ENCODE data around the gene JARID2.
"Not testable (repeated sequence)": the region's sequence is repeated elsewhere in the genome, so short reads cannot be mapped to it uniquely, and the experiment has no call there.

Gene JARID2

DNA sequence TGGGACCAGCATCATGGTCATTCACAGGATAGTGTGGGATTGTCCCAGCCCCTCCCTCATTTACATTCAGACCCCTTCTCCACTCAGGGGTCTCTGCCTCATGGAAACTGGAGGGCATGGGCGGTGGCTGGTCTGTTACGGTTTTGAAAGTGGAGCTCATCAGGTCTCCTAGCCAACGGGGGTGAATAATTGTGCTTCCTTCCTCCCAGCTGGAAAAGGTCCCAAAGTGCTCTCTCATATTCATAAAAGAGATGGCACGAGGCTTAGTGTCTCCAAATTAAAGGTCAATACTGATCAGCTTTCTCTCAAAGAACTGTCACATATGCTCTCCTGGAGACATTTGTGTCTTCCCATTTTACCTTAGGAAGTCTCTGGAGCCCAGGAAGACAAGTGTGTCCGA is 19.9 kb downstream of the JARID2 start:
- DNase-seq: no peak

DNA sequence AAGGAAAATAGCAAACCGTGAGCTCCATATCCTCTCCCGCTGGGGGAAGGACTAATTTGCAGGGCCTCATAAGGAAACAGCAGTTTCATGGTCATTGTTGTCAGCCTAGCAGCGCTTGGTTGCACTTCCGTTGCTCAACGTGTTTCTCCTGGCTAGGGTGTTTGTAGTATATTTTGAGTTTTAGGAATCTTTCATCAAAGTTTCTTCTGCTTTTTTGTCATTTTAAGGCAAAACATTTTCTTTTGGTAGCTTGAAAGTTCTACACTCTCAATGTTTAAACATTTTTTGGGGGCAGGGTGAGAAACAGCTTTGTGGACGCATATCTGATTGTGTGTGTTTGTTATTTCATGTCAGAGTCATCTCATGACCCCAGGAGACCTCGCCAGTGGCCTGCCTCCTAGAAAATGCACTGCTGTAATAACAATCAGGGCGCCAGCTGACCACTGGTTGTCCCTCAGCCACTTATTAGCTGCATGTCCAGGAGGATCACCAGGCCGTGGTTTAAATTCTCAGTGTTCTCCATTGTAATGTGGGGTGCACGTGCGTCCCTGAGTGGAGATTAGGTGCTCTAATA is 20.6 kb downstream of the JARID2 start:
- no peak for DNase-seq

DNA sequence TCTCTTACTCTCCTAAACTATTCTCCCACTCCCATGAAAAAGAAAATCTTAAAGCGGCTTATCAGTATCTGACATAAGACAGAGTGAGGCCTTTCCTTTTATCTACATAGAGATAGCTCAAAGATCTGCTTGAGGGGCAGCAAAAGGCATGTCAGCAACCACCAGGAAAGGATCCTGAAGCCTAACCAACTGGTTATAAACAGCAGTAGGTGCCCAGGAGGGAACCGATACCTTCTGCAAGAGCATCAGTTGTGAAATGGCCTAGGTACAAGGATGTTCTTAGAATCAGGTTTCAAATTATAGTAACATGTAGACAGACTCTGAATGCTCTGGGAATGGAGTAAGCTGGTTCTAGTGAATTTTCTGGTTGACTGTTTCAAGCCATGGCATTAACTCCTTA is 21.4 kb downstream of the JARID2 start:
- DNase-seq: no peak

DNA sequence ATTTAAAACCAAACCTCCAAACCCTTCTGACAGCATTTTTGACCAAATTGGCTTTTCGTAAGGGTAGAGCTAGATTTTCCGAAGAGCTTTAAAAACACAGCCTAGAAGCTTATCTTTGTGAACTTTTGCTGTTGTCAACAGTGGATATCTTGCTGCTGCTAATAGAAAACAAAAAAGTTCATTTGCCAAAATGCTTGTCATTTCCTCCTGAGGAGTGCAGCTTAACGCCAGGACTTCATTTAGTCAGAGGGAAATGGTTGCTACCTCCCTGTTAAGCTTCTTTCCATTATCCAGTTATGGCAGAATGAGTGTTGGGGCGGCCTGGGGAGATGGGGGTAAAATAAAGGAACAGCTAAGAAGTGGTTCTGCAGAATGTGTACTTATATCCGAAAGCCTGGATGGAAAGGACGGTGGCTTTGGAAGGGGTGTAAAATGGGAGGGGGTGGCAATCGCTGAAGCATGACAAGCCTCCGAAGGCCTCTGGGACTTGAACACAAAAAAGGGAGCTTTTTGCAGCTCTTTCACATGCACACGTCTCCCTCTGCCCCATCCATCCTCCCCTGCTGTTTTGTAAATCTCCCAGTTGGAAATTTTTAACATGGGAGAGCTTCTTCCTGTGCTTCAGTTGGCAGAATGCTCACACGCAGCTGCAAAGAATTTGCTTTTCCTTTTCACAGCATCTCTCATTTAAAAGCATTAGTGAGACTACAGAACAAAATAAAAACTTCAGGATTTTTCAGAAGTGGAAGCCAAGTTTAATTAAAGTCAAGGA is 22.5 kb downstream of the JARID2 start:
- DNase-seq: no peak

DNA sequence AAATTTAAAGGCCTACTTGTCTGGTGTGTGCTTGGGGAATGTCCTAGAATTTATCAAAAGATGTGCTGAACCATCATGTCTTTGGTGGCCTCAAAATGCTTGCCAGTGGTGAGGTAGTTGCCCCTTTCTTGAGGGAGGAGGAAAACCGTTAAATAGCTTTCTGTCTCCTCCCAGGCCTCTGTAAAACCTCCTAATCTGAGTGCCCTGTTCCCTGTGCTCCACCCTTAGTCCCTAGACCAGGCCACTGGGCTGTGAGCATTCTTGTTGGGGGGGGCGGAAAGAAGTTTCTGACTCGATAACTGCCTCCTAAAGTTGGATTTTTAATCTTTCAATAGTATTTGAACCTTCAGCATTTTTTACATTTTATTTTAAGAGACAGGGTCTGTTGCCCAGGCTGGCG is 23.1 kb downstream of the JARID2 start:
- DNase-seq: no peak

DNA sequence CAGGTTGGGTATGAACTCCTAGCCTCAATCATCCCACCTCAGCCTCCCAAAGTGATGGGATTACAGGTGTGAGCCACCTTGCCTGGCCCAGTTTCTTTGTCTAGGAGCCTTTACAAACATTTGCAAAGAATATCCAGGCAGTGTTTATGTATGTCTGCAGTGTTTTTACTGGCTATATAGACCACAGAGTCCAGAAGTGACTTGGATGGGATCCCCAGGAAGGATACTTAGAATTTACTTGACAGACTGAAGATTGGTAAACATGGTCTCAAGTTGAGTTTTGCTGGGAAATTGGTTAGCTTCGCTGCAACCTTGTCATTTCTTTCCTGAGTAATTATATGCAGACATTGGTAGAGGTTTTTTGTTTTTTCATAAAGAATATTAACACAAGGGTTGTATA is 23.8 kb downstream of the JARID2 start:
- no peak for DNase-seq

DNA sequence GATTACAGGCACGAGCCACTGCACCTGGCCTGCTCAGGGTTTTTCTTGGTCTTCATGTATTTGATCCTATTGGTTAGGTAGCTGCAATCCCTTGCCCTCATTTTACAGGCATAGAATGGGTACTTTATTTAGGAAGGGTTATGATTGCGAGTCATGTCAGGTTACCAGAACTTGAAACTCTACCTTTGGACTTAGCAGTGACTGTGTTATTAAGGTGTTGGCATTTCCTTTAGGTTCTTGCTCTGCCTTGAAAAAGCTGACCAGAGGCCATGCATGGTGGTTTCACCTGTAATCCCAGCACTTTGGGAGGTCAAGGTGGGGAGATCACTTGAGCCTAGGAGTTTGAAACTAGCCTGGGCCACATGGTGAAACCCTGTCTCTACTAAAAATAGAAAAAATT is 24.5 kb downstream of the JARID2 start:
- DNase-seq: no peak

DNA sequence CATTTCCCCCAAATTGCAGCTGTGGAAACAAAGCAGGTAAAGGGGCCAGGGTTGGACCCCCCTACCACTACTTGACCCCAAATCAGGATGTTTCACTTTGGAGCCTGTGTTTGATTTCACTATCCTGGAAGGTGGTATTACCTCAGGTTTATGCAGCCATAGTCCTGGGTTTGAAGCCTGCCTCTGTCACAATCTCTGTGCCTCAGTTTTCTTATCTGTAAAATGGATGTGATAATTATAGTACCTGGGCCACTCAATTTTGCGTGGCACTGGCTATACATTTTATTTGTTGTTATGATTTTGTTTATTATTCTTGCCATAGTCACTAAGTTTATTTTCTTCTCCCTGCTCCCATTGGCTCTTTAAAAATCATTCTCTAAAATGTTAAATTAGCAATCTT is 26.7 kb downstream of the JARID2 start:
- no peak for DNase-seq

DNA sequence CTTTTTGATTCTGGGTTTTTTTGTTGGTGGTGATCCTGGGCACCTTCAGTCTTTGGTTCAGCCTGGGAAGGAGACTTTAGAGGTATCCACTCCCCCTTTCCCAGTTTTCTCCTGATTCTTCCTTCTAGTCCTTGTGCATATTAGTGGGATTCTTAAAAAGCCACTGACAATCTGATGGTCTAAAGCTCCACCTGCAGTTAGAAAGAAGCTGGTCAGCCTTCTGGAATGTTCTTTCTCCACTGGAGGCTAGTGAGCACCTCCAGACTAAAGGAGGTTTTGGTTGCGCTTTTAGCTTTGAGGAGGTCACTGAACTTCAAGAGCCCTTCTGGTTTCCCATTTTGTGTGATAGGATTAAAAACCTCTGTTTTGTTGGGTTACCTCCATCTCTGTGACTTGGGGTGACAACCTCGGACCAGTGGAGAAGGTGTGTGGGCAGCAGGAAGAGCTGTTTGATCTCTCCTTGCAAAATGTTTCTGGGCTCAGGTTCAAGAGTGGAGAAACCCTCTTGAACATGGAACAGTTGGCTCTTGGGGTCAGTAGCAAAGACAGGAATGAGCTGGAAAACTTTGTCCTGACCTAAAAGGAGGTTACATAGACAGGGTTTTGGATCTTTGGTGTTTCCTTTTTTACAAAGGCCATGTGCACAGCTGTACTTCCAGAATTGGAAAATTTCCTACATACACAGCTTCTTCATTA is 29.0 kb downstream of the JARID2 start:
- DNase-seq: no peak

DNA sequence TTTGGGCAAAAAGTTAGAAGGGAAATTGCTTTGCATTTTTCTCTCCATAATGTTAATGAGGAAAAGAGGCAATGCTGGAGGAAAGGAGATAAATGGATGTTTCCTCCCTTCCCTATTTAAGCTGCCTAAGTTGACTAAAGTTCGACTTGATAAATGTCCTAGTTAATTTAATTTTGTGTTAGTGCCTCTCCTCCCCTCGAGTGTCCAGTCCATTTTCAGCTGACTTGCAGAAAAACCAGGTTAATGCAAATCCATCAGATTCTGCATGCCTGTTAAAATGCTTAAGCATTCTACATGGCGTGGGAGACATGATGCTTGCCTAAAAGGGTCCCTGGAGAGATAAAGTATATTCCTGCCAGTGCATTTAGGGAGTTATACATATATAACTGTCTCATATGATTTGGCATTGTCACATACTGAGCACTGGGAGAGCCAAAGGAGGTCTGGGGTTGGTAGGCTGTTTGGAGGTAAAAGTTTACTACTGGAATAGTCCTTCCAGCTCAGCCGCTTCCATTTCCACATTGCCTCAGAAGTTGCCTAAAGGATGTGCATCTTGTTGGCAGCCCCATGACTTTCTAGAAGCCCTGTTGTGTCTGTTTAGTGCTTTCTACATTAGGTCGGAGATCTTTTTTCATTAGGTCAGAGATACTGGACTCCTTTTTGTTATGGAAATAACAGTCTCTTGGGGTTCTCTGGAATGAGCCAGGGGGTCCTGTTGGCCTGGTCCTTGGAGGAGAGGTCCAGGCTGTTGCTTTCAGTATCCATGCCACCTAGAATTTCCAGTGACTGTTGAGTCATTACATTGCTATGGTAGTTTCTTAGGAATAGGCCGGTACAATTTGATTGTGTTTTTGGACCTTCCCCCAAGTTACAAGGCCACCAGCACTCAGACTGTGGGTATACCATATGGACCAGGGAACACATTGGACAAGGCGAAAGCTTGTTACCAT is 30.4 kb downstream of the JARID2 start:
- DNase-seq: no peak

DNA sequence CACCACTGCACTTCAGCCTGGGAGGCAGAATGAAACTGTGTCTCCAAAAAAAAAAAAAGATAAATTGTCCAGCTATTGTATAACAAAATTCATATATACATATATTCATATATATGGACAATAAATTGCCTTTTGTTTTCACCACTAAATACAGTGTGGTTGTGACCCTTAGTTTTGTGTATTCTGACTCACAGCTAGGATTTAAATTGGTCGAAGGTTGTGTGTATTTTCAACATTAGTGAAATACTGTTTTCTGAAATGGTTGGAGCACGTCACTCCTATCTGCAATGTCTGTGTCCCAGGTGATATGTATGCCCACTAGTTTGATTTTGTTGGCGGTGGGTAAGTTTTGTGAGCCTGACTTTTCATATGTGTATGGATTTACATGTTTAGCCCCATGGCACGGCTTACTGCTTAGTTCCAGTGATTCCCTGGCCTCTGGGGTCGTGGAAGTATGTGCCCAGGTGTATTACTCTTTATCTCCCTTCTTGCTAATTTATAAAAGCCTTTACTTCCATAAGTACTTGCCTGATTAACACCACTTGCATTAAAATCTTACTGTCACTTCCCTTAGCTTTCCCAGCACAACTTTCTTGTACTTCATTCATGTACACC is 33.3 kb downstream of the JARID2 start:
- no peak for DNase-seq

DNA sequence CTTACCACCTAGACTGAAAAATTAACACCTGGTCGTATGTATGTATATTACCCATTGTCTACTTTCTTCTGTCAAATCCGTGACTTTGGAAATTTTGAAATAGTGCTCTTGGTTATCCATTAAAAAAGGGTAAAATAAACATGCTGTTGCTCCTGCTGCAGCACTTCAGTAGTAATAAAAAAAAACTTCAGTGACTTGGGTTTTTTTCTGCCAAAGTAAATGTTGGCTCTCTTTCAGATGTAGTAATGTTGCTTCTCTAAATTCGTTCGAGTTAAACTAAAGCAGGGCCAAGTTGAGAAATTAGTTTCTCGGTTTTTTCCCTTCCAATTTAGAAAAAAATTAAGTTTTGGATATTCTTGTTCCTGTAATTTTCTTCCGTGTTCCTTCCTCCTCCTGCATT is 34.2 kb downstream of the JARID2 start:
- DNase-seq: no peak

DNA sequence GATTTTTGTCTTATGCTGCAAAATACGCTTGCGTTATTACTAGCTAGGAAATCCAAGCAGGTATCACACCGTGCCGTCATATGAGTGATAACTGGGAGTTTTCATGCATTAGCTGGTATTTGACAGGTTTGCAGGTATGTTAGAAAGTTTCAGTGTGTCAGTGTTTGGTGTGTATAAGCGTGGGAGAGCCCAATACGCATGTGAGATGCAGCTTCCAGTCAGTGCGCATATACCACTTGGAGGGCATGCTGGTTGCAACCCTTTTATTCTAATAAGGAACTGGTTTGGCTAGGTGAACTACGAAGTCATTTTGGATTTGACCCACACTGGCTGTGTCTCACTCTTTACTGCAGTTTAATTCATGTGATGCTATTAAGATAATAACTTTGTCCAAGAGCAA is 35.1 kb downstream of the JARID2 start:
- no peak for DNase-seq

DNA sequence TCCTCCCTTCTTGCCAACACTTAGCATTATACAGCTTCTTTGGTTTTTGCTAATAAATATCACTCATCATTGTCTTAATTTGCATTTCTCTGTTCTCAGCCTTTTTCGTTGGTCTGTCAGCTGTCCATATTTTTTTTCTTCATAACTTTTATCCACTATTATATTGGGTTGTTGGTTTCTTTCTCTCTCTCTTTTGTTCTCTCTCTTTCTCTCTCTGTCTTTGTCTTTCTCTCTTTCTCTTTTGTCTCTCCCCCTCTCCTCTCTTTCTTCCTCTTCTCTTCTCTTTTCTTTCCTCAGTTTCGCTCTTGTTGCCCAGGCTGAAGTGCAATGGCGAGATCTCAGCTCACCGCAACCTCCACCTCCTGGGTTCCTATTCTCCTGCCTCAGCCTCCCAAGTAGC is 36.5 kb downstream of the JARID2 start:
- no peak for DNase-seq

DNA sequence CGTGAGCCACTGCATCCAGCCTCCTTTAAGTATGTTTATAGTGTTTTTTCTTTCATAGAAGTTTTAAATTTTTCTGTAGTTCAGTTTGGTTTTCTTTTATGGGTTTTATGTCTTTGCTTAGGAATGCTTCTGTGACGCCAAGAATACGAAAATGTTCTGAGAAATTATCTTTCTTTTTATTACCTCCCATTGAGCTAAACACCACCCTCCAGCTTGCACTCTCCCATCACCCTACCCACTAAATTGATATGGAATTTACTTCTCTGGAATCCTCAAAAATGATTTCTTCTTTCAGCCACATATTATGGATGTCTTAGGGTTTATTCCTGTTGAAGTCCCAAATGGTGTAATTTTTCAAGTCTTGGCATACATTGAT is 38.1 kb downstream of the JARID2 start:
- DNase-seq: no peak

DNA sequence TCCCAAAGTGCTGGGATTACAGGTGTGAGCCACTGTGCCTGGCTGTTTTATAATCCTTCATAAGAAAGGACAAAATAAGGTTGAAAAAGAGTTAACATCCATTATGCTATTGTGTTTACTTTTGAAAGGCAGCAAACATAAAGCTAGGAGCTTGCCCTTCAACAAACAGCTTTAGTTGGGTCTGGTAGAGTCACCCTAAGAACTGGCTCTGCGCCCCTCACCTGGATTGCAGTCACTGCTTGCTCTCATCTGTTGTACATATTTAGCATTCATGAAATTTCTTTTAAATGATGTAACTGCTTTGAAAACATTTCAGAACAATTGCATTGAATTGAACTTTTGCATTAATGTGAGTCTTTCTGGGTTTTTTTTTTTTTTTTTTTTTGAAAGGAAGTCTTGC is 38.9 kb downstream of the JARID2 start:
- no peak for DNase-seq

DNA sequence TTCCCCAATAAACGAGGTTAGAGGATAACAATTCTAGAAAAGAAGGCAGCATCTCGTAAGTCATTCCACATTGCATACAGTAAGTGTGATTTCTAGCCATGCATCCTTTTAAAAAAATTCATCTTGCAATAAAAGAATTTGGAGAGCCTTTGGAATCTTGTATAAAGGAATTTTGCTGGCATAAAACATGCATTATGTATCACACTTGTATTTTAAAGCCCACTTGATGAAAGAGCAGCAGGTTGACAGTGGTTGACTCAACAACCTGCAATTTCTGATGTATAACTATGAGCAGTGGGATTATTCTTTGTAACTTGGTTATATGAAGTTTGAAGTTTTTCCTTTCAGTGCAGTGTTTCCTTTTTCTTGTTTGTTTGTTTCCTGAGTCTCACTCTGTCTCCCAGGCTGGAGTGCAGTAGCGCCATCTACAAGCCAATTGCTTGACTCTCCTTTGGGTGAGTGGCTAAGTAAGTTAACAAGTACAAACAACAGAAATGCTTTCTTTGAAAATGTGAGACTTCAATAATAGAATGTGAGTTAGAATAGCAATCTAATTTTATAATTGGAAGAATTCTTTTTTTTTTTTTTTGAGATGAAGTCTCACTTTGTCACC is 39.9 kb downstream of the JARID2 start:
- DNase-seq: no peak

DNA sequence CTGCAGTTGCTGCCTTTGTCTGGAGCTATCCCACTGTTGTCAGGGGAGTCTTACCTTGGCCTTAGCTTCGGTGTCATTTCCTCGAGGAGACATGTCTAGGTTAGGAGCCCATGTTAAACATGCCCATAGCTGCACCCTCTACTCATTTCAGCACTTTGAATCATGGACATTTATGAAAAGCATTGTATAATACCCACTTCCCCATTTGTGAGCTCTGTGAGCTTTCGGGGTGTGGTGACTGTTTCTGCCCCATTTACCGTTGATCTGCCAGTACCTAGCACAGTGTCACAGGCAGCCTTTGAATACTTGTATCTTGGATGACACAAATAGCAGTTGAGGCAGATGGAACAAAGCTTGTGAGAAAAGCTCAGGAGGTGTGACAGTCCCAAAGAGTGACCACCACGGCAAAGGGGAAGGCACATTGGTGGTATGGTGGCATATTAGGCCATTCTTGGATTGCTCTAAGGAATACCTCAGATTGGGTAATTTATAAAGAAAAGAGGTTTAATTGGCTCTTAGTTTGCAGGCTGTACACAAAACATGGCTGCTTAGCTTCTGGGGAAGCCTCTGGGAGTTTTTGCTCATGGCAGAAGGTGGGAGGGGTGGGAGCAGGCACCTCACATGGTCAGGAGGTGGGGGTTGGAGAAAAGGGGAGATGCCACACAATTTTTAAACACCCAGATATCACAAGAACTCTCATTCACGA is 42.0 kb downstream of the JARID2 start:
- no peak for DNase-seq

DNA sequence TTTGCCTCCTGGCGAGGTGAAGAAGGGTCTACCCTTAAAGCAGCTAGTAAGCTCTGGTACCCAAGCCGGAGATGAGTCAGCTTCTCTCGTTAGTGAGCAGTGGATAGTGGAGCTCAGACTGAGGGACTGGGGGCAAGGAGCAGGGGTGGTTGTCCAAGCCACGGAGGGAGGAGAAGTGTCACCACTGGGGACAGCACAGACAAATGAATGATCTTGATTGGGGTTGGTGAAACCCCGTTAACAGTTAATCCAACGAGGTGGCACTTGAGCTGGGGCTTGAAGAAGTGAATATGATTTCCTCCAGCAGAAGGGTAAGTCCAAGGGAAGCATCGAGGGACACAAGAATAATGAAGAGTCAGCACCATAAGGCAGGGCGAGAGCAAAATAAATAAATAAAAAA is 43.0 kb downstream of the JARID2 start:
- DNase-seq: no peak

DNA sequence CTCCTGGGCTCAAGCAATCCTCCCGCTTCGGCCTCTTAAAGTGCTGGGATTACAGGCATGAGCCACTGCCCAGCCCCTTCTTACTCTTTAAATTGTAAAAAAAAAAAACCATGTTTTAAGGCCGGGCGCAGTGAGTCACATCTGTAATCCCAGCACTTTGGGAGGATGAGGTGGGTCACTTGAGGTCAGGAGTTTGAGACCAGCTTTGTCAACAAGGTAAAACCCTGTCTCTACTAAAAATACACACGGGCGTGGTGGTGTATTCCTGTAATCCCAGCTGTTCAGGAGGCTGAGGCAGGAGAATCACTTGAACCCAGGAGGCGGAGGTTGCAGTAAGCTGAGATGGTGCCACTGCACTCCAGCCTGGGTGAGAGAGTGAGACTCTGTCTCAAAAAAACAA is 43.6 kb downstream of the JARID2 start:
- not testable (repeated sequence) for DNase-seq

DNA sequence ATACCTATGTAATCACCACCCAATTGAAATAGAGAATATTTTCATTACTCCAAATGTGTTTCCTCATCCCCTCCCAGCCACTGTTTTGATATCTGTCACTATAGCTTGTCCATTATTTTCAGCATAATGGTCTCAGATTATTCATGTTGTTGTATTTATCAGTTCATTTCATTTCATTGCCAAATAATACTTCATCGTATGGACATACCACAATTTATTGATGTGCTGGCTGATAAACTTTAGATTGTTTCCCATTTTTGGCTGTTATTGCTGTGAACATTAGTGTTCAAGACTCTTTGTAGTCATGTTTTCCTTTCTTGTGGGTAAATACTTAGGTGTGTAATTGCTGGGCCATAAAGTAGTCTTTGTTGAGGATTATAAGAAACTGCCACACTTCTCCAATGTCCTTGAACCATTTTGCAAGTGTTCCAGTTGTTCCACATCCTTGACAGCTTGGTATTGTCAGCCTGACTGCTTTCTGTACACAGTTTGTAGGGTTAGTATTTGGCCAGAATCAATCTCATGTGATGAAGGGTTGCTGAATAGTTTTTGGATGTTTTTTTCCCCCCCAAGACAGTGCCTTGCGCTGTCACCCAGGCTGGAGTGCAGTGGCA is 44.3 kb downstream of the JARID2 start:
- DNase-seq: no peak

Measured in NCI-H1436 (cell line).